ENCODE data around the gene PFN2.
"Not testable (repeated sequence)": the region's sequence is repeated elsewhere in the genome, so short reads cannot be mapped to it uniquely, and the experiment has no call there.

PFN2 gene

GRCh38 chr3:149967086-149967685 is 3.5 kb downstream of the PFN2 start:
- no peak for DNase-seq

GRCh38 chr3:149965278-149965677 is 5.4 kb downstream of the PFN2 start:
- no peak for DNase-seq

- DNase-seq: no peak
Measured at GRCh38 chr3:149964291-149964690, 6.4 kb downstream of the PFN2 start.

GRCh38 chr3:149963485-149963884 is 7.2 kb downstream of the PFN2 start:
- no peak for DNase-seq

- DNase-seq: no peak
Measured at GRCh38 chr3:149959443-149959842, 11.3 kb downstream of the PFN2 start.

GRCh38 chr3:149958171-149958796 is 12.4 kb downstream of the PFN2 start:
- no peak for DNase-seq

GRCh38 chr3:149957361-149958125 is 13.2 kb downstream of the PFN2 start:
- no peak for DNase-seq

GRCh38 chr3:149955449-149955848 is 15.2 kb downstream of the PFN2 start:
- no peak for DNase-seq

- no peak for DNase-seq
Measured at GRCh38 chr3:149954812-149955211, 15.9 kb downstream of the PFN2 start.

GRCh38 chr3:149949181-149949580 is 21.5 kb downstream of the PFN2 start:
- no peak for DNase-seq

- no peak for DNase-seq
Measured at GRCh38 chr3:149947231-149947630, 23.5 kb downstream of the PFN2 start.

GRCh38 chr3:149943966-149944365 is 26.7 kb downstream of the PFN2 start:
- not testable (repeated sequence) for DNase-seq

- no peak for DNase-seq
Measured at GRCh38 chr3:149942409-149942808, 28.3 kb downstream of the PFN2 start.

- no peak for DNase-seq
Measured at GRCh38 chr3:149941946-149942345, 28.7 kb downstream of the PFN2 start.

- no peak for DNase-seq
Measured at GRCh38 chr3:149941186-149941585, 29.5 kb downstream of the PFN2 start.

- DNase-seq: not testable (repeated sequence)
Measured at GRCh38 chr3:149938392-149939055, 32.2 kb downstream of the PFN2 start.

GRCh38 chr3:149936812-149937230 is 33.9 kb downstream of the PFN2 start:
- DNase-seq: no peak

GRCh38 chr3:149934524-149934923 is 36.2 kb downstream of the PFN2 start:
- no peak for DNase-seq

- DNase-seq: no peak
Measured at GRCh38 chr3:149933858-149934257, 36.8 kb downstream of the PFN2 start.

- no peak for DNase-seq
Measured at GRCh38 chr3:149933008-149933407, 37.7 kb downstream of the PFN2 start.

GRCh38 chr3:149920119-149920518 is 50.6 kb downstream of the PFN2 start:
- no peak for DNase-seq

- DNase-seq: no peak
Measured at GRCh38 chr3:149919509-149919908, 51.2 kb downstream of the PFN2 start.

GRCh38 chr3:149917124-149917667 is 53.5 kb downstream of the PFN2 start:
- no peak for DNase-seq
